HG03159 (cell line): ENCODE data around the gene FAM107B.

Experiments
- ATAC-seq: cut with Tn5 transposase; IDR thresholded peaks from one replicate; pipeline ENCODE4 v1.9.1; 2021; ENCODE audit warnings: mild to moderate bottlenecking, moderate library complexity; ENCODE audit not compliant: unreplicated experiment

Gene FAM107B

DNA sequence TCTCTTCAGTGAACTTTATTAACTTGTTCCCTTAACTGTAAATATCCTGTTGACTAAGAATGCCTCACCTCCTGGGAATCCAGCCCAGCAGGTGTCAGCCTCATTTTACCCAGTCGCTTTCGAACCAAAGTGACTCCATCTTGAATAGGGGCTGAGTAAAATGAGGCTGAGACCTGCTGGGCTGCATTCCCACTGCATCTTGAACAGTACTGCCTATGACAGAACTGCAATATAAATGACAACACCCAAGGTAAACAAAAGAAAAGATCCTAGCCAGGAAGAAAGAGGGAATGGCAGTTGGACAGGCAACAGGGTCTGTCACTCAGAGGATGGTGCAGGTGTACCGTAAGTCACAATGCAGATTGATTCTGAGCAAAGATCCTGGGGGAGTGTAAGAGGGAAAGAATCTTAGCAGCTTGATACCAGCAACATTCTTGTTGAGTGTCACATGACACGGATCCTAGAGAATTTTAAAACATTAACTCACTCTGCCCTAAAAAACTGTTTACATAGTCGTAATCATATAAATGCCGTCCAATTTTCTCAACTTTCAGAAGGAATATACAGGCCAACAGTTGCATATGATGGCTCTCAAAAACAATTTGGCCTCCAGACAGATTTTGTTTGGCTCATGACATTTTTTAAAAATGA, 4.4 kb upstream of the FAM107B start:
- no peak for ATAC-seq

- ATAC-seq = no peak
Observed at GRCh38 chr10:14776546-14776945, 1.8 kb upstream of the FAM107B start.

DNA sequence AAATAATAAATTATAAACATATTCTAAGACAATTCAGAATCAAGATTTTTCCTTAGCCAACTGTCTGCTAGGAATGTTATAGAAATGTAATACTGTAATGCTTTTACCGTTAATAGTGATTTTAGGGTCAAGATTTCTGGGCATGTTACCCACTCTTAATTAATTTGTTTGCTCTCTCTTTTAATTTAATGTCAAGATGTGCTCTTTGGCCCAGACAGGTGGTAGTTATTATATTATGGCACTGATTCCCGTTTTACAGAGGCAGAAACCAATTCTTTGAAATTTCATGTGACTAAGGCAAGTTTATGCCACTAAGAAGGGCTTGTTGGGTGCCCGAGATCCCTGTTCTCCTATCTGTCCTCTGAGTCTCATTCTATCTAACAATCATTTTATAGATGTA, 959 bp upstream of the FAM107B start:
- ATAC-seq = no peak

- no peak for ATAC-seq
Observed at GRCh38 chr10:14774214-14774580, 500 bp downstream of the FAM107B start.

DNA sequence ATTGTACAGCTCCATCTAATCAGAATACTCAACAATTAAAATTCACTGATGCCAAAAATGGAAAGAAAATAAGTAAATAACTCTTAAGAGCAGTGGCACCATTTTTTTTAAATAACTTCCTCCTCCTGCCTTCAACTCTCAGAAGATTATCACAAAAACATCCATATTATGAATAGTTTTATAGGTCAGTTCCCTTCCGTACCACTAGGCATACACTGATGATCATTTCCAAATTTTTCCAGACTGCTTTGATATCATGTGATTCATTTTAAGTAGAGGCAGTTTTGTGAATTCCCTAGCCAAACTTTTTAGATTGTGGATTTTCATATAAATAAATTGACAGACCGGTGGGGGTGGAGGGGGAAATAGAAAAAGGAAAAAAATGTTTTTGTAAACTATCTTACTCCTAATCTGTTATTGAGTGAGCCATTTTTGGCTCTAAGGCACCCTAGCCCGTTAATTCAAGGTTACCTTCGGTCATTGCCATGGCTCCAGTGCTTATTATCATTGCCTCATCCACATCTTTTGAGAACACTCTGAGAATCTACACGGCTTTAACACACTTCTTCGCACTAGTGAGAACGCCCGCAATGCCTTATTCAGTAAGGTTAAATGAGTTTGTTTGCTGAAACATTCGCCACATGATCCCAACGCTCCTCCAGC, 1.0 kb downstream of the FAM107B start:
- ATAC-seq = no peak

- no peak for ATAC-seq
Observed at GRCh38 chr10:14772399-14772798, 2.3 kb downstream of the FAM107B start.

DNA sequence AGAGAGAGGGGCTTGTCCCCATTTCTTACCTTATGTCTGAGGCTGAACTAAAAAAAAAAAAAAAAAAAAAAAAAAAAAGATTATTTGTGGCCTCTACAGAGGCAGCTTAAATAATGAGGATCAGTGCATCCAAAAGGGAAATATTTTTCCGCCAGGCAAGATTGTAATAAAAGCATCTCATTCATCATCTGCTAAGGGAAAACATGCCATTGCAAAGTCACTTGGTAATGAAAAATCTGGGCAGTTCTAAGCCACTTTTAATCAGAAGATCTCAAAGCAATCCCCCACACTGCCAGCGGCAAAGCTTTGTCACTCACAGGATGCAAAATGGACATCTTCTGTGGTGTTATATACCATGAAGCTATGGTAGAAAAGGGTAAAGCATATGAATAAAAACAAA, 3.8 kb downstream of the FAM107B start:
- no peak for ATAC-seq

GRCh38 chr10:14761372-14761771, 13.3 kb downstream of the FAM107B start:
- no peak for ATAC-seq

GRCh38 chr10:14758994-14759664, 15.6 kb downstream of the FAM107B start:
- ATAC-seq = no peak

- no peak for ATAC-seq
Observed at GRCh38 chr10:14758451-14758850, 16.2 kb downstream of the FAM107B start.

DNA sequence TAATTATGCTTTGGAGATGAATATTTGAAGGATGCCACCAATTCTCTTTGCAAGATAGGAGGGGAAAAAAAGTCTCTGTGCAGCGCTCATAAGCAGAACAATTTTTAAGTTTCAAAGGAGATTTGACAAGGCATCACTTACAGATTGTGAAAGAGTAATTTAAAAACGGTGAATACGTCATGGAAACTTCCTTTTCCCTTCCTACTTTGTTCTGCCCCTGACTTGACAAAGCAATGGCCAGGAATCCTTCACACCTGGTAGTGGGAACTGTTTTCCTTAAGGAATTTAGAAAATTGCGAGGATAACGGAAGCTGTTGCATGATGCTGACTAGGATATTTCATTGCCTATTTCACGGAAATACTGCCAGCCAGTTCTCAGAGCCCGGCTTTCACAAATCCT, 16.7 kb downstream of the FAM107B start:
- no peak for ATAC-seq

DNA sequence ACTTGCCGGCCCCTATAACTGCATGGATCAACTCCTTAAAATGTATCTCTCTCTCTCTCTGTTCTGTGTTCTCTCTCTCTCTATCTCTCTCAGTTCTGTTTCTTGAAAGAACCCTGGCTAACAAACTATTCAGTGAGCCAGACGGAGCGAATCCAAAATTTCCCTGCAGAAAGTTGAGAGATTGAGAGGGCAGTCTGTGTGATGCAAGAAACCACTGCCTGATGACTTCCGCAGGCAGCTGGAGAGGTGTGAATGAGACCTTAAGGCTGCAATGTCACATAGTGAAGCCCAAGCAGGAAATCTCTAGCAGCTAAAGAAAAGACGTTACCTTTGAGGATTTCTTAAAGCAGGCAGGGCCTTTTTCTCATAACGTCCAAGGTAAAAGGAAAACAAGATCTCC, 17.3 kb downstream of the FAM107B start:
- no peak for ATAC-seq

DNA sequence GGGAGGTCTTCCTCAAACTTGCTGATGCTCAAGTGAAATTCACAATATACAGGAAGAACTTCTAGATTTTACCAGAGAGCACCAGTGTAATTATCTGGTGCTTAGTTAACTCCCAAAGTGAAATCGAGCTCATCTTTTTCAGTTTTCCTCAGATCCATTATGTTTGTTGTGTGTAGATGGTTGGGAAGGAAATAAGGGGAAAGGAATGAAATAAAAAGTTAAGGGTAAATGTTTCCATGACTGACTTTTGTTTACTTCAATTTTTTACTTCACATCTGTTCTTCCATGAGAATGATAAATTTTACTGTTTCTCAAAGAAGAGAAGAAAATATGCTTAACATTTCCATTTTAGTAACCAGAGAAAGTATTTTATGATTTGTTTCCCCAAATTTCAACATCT, 21.3 kb downstream of the FAM107B start:
- ATAC-seq = no peak

GRCh38 chr10:14751921-14752320, 22.8 kb downstream of the FAM107B start:
- no peak for ATAC-seq

- no peak for ATAC-seq
Observed at GRCh38 chr10:14751014-14751896, 23.4 kb downstream of the FAM107B start.

GRCh38 chr10:14749070-14749809, 25.5 kb downstream of the FAM107B start:
- ATAC-seq = peak; percentile 54

DNA sequence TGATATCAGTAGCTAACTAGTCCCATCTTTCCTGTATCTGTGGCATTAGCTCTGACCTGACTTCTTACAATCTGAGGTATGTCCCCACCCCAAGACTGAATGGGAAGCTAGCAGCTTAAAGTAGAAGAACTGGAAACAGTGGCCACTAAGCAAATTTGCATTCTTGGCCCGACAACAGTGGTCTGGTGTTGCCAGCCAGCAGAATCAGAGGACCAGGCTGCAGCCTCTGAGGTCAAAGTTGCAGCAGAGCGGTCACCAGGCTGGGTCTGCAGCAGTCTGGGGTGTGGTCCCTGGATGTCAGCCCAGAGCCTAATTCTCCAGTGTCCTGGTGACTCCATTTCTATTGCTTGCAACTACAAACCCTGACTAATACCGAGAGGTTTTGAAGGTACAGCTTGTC, 26.3 kb downstream of the FAM107B start:
- no peak for ATAC-seq

DNA sequence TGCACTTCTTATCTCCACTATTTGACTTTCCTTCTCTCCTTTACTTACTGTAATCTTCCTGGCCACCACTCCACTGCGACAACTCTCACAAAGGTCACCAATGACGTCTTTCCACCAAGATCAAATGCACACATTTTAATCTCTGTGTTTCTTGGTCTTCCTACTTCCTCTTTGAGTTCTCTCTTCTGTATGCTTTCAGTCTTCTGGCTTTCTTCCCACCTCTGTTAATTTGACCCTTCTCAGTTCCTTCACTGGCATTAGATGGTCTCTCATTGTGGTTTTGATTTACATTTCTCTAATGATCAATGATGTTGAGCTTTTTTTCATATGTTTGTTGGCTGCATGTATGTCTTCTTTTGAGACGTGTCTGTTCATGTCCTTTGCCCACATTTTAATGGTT, 31.9 kb downstream of the FAM107B start:
- ATAC-seq = peak; percentile 72

GRCh38 chr10:14742382-14742781, 32.3 kb downstream of the FAM107B start:
- ATAC-seq = peak; percentile 15

GRCh38 chr10:14740684-14741247, 33.9 kb downstream of the FAM107B start:
- peak; percentile 59 for ATAC-seq
